GM12865 (cell line): ENCODE data around the gene PPP1R1B.

ENCODE experiments used
- DNase-seq: peaks from one replicate; pipeline ENCODE4 v3.0.0; 2010; ENCODE audit warnings: low read depth
- H3K4me3 ChIP-seq: 2 replicates; pipeline ENCODE4 v1.5.1; 2011; ENCODE audit warnings: mild to moderate bottlenecking, low read depth, low read length, control low read depth
- TF ChIP-seq, protein P1 (sequence below): IDR thresholded peaks from 2 replicates; pipeline ENCODE4 v1.5.1; 2011; ENCODE audit warnings: low read length, control low read depth, low read depth, inconsistent platforms; ENCODE audit not compliant: insufficient read depth; ENCODE audit errors: missing control alignments

Gene PPP1R1B

GRCh38 chr17:39679521-39680192 is 52.9 kb downstream of the PPP1R1B start:
- H3K4me3 ChIP-seq: no peak overlapping the region
- TF ChIP-seq, protein P1, sequence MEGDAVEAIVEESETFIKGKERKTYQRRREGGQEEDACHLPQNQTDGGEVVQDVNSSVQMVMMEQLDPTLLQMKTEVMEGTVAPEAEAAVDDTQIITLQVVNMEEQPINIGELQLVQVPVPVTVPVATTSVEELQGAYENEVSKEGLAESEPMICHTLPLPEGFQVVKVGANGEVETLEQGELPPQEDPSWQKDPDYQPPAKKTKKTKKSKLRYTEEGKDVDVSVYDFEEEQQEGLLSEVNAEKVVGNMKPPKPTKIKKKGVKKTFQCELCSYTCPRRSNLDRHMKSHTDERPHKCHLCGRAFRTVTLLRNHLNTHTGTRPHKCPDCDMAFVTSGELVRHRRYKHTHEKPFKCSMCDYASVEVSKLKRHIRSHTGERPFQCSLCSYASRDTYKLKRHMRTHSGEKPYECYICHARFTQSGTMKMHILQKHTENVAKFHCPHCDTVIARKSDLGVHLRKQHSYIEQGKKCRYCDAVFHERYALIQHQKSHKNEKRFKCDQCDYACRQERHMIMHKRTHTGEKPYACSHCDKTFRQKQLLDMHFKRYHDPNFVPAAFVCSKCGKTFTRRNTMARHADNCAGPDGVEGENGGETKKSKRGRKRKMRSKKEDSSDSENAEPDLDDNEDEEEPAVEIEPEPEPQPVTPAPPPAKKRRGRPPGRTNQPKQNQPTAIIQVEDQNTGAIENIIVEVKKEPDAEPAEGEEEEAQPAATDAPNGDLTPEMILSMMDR: no peak
- DNase-seq: peak; percentile 42

GRCh38 chr17:39683295-39683939 is 56.7 kb downstream of the PPP1R1B start:
- DNase-seq: no peak
- H3K4me3 ChIP-seq: no peak overlapping the region
- TF ChIP-seq, protein P1: no peak

- TF ChIP-seq, protein P1: no peak
- no peak overlapping the region for H3K4me3 ChIP-seq
Observed at GRCh38 chr17:39684369-39685192, 57.8 kb downstream of the PPP1R1B start.

More at GRCh38 chr17:39684369-39685192, 57.8 kb downstream of the PPP1R1B start:
- no peak for DNase-seq
